Measurements from ENCODE around the gene NUDC. TPM values are rescaled to one million over a fixed set of nuclear protein-coding genes. Genes with fewer than 3 reads are reported as not detected.

NUDC gene
- total RNA-seq, 1 donor from 2014 or later: 133 TPM

DNA sequence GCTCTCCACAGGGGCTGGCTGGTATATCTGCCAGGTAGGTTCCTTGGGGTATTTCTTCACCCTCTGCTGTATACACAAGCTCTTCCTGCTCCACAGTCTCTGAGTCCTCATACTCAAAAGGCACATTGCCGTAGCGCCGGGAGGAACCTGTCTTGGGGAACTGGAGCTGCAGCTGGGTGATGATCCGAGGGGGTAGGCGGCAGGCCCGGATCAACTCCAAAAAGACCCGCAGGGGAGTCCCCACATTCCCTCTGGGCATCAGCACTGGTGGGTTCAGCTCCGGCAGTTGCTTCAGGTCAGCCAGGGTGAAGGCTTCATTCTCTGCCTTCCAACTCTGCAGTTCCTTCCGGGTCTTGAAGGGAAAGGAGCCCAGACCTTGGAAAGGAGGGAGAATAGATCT is 24.2 kb upstream of the NUDC start:
- no peak for DNase-seq (ENCODE audit: low spot score)
- Mint-ChIP-seq H3K36me3 (ENCODE audit: low read depth) (peaks cover 41% of the 10 kb centered on the region), H3K9me3 (no peaks in the 10 kb centered on the region), H3K4me3 (ENCODE audit: low read depth) (no peak overlapping the region), H3K27me3 (ENCODE audit: low read depth) (no peaks in the 10 kb centered on the region), H3K4me1 (ENCODE audit: low read depth) (peaks cover 20% of the 10 kb centered on the region), H3K27ac (no peak overlapping the region)
- intact Hi-C loops (cut with micrococcal nuclease): no loop called here

GRCh38 chr1:26900001-26900814 is 21.3 kb upstream of the NUDC start, which contains the start of gene GPATCH3:
GPATCH3 (minus strand) TSS chr1:26900467; CDS start chr1:26900442, 25 bp downstream.
- Mint-ChIP-seq H3K9me3 (no peaks in the 10 kb centered on the region), H3K4me1 (ENCODE audit: low read depth) (peaks cover 20% of the 10 kb centered on the region)

DNA sequence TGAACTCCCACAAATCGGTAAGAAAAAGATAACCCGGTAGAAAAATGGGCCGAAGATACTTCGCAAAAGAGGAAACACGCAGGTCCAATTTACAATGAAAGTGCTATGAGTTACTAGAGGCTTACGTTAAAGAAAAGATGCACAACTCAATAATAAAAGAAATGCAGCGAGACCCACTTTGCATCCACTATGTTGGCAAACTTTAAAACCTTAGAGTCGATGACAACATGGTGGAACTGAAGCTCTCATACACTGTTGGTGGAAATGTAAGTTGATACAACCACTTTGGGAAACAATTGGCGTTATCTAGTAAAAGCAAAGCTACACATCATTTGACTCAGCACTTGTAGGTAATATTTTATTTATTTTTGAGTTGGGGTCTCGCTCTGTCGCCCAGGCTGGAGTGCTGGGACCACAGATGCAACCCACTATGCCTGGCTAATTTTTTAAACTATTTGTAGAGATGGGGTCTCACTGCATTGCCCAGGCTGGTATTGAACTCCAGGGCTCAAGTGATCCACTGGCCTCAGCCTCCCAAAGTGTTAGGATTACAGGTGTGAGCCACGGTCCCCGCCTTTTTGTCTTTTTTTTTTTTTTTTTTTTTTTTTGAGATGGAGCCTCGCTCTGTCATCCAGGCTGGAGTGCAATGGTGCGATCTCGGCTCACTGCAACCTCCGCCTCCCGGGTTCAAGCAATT is 20.6 kb upstream of the NUDC start:
- Mint-ChIP-seq H3K9me3 (no peaks in the 10 kb centered on the region), H3K4me3 (ENCODE audit: low read depth) (peak overlapping the region; percentile 95), H3K36me3 (ENCODE audit: low read depth) (peaks cover 17% of the 10 kb centered on the region), H3K27me3 (ENCODE audit: low read depth) (no peaks in the 10 kb centered on the region), H3K4me1 (ENCODE audit: low read depth) (peaks cover 20% of the 10 kb centered on the region), H3K27ac (peak overlapping the region; percentile 97)
- no peak for DNase-seq (ENCODE audit: low spot score)
- intact Hi-C loops (cut with micrococcal nuclease): loop anchor here (1.0 kb wide), 1 partner anchor 20 kb away; the partner anchor contains the start of gene NUDC

More at GRCh38 chr1:26900001-26900814, 21.3 kb upstream of the NUDC start, which contains the start of gene GPATCH3:
- no peaks in the 10 kb centered on the region for H3K27me3 Mint-ChIP-seq (ENCODE audit: low read depth)
- H3K36me3 Mint-ChIP-seq (ENCODE audit: low read depth): peaks cover 19% of the 10 kb centered on the region
- DNase-seq (ENCODE audit: low spot score): peak; percentile 82
- intact Hi-C loops (cut with micrococcal nuclease): loop anchor here (1.0 kb wide), 1 partner anchor 21 kb away; the partner anchor contains the start of gene NUDC
- H3K27ac Mint-ChIP-seq: peak within 1 kb of the TSS; percentile 97
- peak within 1 kb of the TSS; percentile 95 for H3K4me3 Mint-ChIP-seq (ENCODE audit: low read depth)

- no peaks in the 10 kb centered on the region for H3K36me3 Mint-ChIP-seq (ENCODE audit: low read depth)
- H3K9me3 Mint-ChIP-seq: no peaks in the 10 kb centered on the region
- peaks cover 3% of the 10 kb centered on the region for H3K27me3 Mint-ChIP-seq (ENCODE audit: low read depth)
- H3K4me1 Mint-ChIP-seq (ENCODE audit: low read depth): no peaks in the 10 kb centered on the region
- no peak overlapping the region for H3K4me3 Mint-ChIP-seq (ENCODE audit: low read depth)
- intact Hi-C loops (cut with micrococcal nuclease): no loop called here
- no peak for DNase-seq (ENCODE audit: low spot score)
- no peak overlapping the region for H3K27ac Mint-ChIP-seq
These were observed 14.2 kb upstream of the NUDC start for GRCh38 chr1:26907071-26907917.

- H3K9me3 Mint-ChIP-seq: no peaks in the 10 kb centered on the region
- no peak overlapping the region for H3K27ac Mint-ChIP-seq
- no peak for DNase-seq (ENCODE audit: low spot score)
- no peaks in the 10 kb centered on the region for H3K36me3 Mint-ChIP-seq (ENCODE audit: low read depth)
- H3K4me3 Mint-ChIP-seq (ENCODE audit: low read depth): no peak overlapping the region
- H3K27me3 Mint-ChIP-seq (ENCODE audit: low read depth): peaks cover 3% of the 10 kb centered on the region
- intact Hi-C loops (cut with micrococcal nuclease): no loop called here
- H3K4me1 Mint-ChIP-seq (ENCODE audit: low read depth): no peaks in the 10 kb centered on the region
These were observed 11.6 kb upstream of the NUDC start for GRCh38 chr1:26909951-26910342.

- H3K4me1 Mint-ChIP-seq (ENCODE audit: low read depth): no peaks in the 10 kb centered on the region
- peaks cover 3% of the 10 kb centered on the region for H3K27me3 Mint-ChIP-seq (ENCODE audit: low read depth)
- H3K36me3 Mint-ChIP-seq (ENCODE audit: low read depth): no peaks in the 10 kb centered on the region
- intact Hi-C loops (cut with micrococcal nuclease): no loop called here
- DNase-seq (ENCODE audit: low spot score): no peak
- no peaks in the 10 kb centered on the region for H3K9me3 Mint-ChIP-seq
- H3K27ac Mint-ChIP-seq: no peak overlapping the region
- no peak overlapping the region for H3K4me3 Mint-ChIP-seq (ENCODE audit: low read depth)
These were observed 11.0 kb upstream of the NUDC start for GRCh38 chr1:26910343-26911160.

GRCh38 chr1:26911399-26912146 is 10.0 kb upstream of the NUDC start:
- H3K27me3 Mint-ChIP-seq (ENCODE audit: low read depth): peaks cover 3% of the 10 kb centered on the region
- H3K4me3 Mint-ChIP-seq (ENCODE audit: low read depth): no peak overlapping the region
- no peaks in the 10 kb centered on the region for H3K36me3 Mint-ChIP-seq (ENCODE audit: low read depth)
- no peak for DNase-seq (ENCODE audit: low spot score)
- intact Hi-C loops (cut with micrococcal nuclease): no loop called here
- no peaks in the 10 kb centered on the region for H3K9me3 Mint-ChIP-seq
- no peak overlapping the region for H3K27ac Mint-ChIP-seq
- no peaks in the 10 kb centered on the region for H3K4me1 Mint-ChIP-seq (ENCODE audit: low read depth)

- Mint-ChIP-seq H3K9me3 (no peaks in the 10 kb centered on the region), H3K36me3 (ENCODE audit: low read depth) (no peaks in the 10 kb centered on the region), H3K4me1 (ENCODE audit: low read depth) (no peaks in the 10 kb centered on the region), H3K27me3 (ENCODE audit: low read depth) (peaks cover under 1% of the 10 kb centered on the region), H3K27ac (no peak overlapping the region), H3K4me3 (ENCODE audit: low read depth) (no peak overlapping the region)
- DNase-seq (ENCODE audit: low spot score): no peak
- intact Hi-C loops (cut with micrococcal nuclease): no loop called here
These were observed 9.4 kb upstream of the NUDC start for GRCh38 chr1:26912147-26912490.

- intact Hi-C loops (cut with micrococcal nuclease): no loop called here
- Mint-ChIP-seq H3K4me3 (ENCODE audit: low read depth) (no peak overlapping the region), H3K27me3 (ENCODE audit: low read depth) (no peaks in the 10 kb centered on the region)
These were observed 8.2 kb upstream of the NUDC start for GRCh38 chr1:26913389-26913753.

DNA sequence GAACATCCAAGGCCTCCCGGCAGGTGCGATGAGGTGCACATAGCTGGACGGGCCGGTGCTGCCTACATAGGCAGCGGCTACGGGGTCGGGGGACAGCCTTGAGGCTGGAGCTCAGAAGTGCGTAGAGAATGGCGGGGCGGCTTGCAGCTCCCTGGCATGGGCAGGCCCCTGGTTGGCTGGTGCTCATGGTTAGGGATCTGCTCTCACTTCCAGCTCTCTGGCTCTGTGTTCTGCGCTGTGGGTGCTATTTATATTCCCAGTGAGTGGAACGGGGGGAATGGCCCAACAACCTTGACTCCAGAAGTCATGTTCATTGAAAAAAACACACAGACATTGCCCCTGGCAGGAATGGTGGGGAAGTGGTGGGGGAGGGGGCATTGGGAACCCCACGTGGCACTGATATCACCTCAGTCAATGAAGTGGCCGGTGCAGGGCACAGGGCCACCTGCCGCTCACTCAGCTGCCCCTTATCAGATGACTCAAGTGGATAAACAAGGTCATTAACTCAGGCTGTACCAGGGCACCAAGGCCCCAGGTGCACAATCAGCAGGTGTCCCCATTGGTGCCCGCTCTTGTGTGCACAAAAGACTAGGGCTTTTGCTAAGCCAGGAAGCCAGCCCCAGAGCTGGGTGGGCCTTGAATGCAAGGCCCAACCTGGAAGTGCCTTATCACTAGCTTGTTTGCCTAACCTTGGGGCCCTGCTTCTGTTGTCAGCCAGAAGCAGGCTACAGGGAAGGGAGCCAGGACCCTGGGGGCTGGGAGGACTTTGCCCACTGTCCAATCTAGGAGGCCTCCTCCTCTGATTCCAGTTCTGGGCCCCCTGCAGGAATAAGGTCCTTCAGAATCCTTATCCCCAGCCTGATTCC is 7.6 kb upstream of the NUDC start, which contains the start of gene NR0B2:
NR0B2 (minus strand) TSS at position 222 of the 866 bp plus-strand sequence; CDS start at position 187, 35 bp downstream.
- Mint-ChIP-seq H3K27ac (no peak within 1 kb of the TSS), H3K27me3 (ENCODE audit: low read depth) (no peaks in the 10 kb centered on the region), H3K36me3 (ENCODE audit: low read depth) (no peaks in the 10 kb centered on the region), H3K4me3 (ENCODE audit: low read depth) (no peak within 1 kb of the TSS), H3K9me3 (no peaks in the 10 kb centered on the region), H3K4me1 (ENCODE audit: low read depth) (no peaks in the 10 kb centered on the region)
- no peak for DNase-seq (ENCODE audit: low spot score)
- intact Hi-C loops (cut with micrococcal nuclease): no loop called here

More at GRCh38 chr1:26913389-26913753, 8.2 kb upstream of the NUDC start:
- no peaks in the 10 kb centered on the region for H3K4me1 Mint-ChIP-seq (ENCODE audit: low read depth)
- no peak for DNase-seq (ENCODE audit: low spot score)
- H3K27ac Mint-ChIP-seq: no peak overlapping the region
- no peaks in the 10 kb centered on the region for H3K9me3 Mint-ChIP-seq
- no peaks in the 10 kb centered on the region for H3K36me3 Mint-ChIP-seq (ENCODE audit: low read depth)
